Motor neuron (in vitro differentiated cells): ENCODE measurements around the gene RIT2. TPM values are rescaled to one million over a fixed set of nuclear protein-coding genes. Genes with fewer than 3 reads are reported as not detected.

Source experiments
- ATAC-seq, 8 experiments: fragments of 200-7000 bp; cut with Tn5 transposase; replicated peaks in 6 of 8; 2 replicates each; pipeline ENCODE4 v1.8.0; 2021; ENCODE audit warnings: mild to moderate bottlenecking in 8 of 8, moderate library complexity in 8 of 8
- H3K27ac ChIP-seq, 2 donors: fragments of 250-450 bp; sonication (Bioruptor Pico); 2 replicates each; pipeline ENCODE4 v1.9.0; 2021; ENCODE audit warnings: antibody characterized with exemption in 2 of 2, mild to moderate bottlenecking in 2 of 2, moderate library complexity in 1 of 2
- H3K4me1 ChIP-seq, 2 donors: fragments of 250-450 bp; sonication (Bioruptor Pico); replicated peaks in 1 of 2; 2 replicates each; pipeline ENCODE4 v1.6.1; 2021; ENCODE audit warnings: antibody characterized with exemption in 2 of 2, mild to moderate bottlenecking in 2 of 2, moderate library complexity in 1 of 2
- H3K4me3 ChIP-seq, 5 donors: fragments of 250-450 bp; sonication (Bioruptor Pico); 2 replicates each; pipeline ENCODE4 v1.9.0; 2021; ENCODE audit warnings: antibody characterized with exemption in 5 of 5, mild to moderate bottlenecking in 5 of 5, moderate library complexity in 4 of 5
- WGBS, 10 experiments: fragments of 450-650 bp; shearing (Covaris generic); methylation state at CpG; one replicate each; pipeline ENCODE4 v1.0.0; 2022; 5-methylcytosine and 5-hydroxymethylcytosine counted together
- in situ Hi-C, 9 experiments: fragments of 400-800 bp; cut with MboI; loops; one replicate each; pipeline ENCODE4 v1.15.0; 2021; ENCODE audit warnings: low sequenced_read_pairs in 9 of 9, low pct_unique_long_range_greater_than_20kb in 2 of 9; ENCODE audit not compliant: unreplicated experiment in 9 of 9
- total RNA-seq, 8 experiments: library from RNA; unstranded; fragments of 300-600 nt; gene quantifications; 2 replicates each; pipeline versions ENCODE4 v1.2.3 to v1.2.4, GENCODE V29; 2022

The RIT2 gene
- total RNA-seq, 8 experiments from 2014 or later: 0.52 to 22.0 (median 0.68) TPM; not detected in 2

- in situ Hi-C loops: loop anchor here in 1 of 9 experiments (25.0 kb wide), 1 partner anchor 575 kb away; no protein-coding TSS in a partner anchor
- Histone ChIP-seq H3K27ac (no peak overlapping the region), H3K4me3 (no peak overlapping the region), H3K4me1 (no peaks in the 10 kb centered on the region)
- 0 to 100% (median 40%) methylated on average over 1 of the region's 1 CpG; no CpG with 5 or more reads in 3 of the 10 experiments for WGBS, 10 experiments
- no peak for ATAC-seq
Observed at GRCh38 chr18:42712065-42712464, 403.4 kb downstream of the RIT2 start.

- WGBS, 10 experiments: 20 to 100% (median 90%) methylated on average over 1 of the region's 1 CpG; no CpG with 5 or more reads in 6 of the 10 experiments
- no peak overlapping the region for H3K27ac ChIP-seq
- ATAC-seq: peak in 1 of 8 experiments; percentile 10
- in situ Hi-C loops: loop anchor here in 1 of 9 experiments (25.0 kb wide), 1 partner anchor 570 kb away; no protein-coding TSS in a partner anchor
- H3K4me1 ChIP-seq: peaks cover 0 to 7% of the 10 kb centered on the region in 2 donors
- H3K4me3 ChIP-seq: no peak overlapping the region
Observed at GRCh38 chr18:42707080-42707479, 408.4 kb downstream of the RIT2 start.

- 0 to 90% (median 36%) methylated on average over 1 to 6 of the region's 8 CpGs; no CpG with 5 or more reads in 2 of the 10 experiments for WGBS, 10 experiments
- no peak overlapping the region for H3K27ac ChIP-seq
Observed at GRCh38 chr18:42706618-42707017, 408.9 kb downstream of the RIT2 start.

GRCh38 chr18:42706029-42706608, 409.4 kb downstream of the RIT2 start:
- Histone ChIP-seq H3K4me3 (no peak overlapping the region), H3K4me1 (peaks cover 0 to 7% of the 10 kb centered on the region in 2 donors), H3K27ac (no peak overlapping the region)
- WGBS, 10 experiments: 0 to 100% (median 65%) methylated on average over 1 to 4 of the region's 4 CpGs; no CpG with 5 or more reads in 2 of the 10 experiments
- ATAC-seq: peak in 2 of 8 experiments; percentile 10 to 26
- in situ Hi-C loops: loop anchor here in 1 of 9 experiments (25.0 kb wide), 1 partner anchor 569 kb away; no protein-coding TSS in a partner anchor

More at GRCh38 chr18:42706618-42707017, 408.9 kb downstream of the RIT2 start:
- peak in 5 of 8 experiments; percentile 34 to 99 (median 92) for ATAC-seq
- Histone ChIP-seq H3K4me1 (peaks cover 0 to 7% of the 10 kb centered on the region in 2 donors), H3K4me3 (no peak overlapping the region)
- in situ Hi-C loops: loop anchor here in 1 of 9 experiments (25.0 kb wide), 1 partner anchor 569 kb away; no protein-coding TSS in a partner anchor

Other genes with a start within 250 kb of the RIT2 start
- 100 to 1,000 TPM in 4 of 8 experiments, 10 to 100 TPM in 1, under 1 TPM in 1, not detected in 2; 0.28 to 347 (median 137) TPM for gene SYT4, start 161.8 kb upstream of the RIT2 start, total RNA-seq